ENCODE measurements around the gene RPS6KA4. TPM values are rescaled to one million over a fixed set of nuclear protein-coding genes. Genes with fewer than 3 reads are reported as not detected.

The RPS6KA4 gene
- total RNA-seq, 2 experiments from 2014 or later, result 7.3 to 9.2 TPM

- intact Hi-C loops (cut with DNase I, micrococcal nuclease), result no loop called here
- TF ChIP-seq, protein P1, sequence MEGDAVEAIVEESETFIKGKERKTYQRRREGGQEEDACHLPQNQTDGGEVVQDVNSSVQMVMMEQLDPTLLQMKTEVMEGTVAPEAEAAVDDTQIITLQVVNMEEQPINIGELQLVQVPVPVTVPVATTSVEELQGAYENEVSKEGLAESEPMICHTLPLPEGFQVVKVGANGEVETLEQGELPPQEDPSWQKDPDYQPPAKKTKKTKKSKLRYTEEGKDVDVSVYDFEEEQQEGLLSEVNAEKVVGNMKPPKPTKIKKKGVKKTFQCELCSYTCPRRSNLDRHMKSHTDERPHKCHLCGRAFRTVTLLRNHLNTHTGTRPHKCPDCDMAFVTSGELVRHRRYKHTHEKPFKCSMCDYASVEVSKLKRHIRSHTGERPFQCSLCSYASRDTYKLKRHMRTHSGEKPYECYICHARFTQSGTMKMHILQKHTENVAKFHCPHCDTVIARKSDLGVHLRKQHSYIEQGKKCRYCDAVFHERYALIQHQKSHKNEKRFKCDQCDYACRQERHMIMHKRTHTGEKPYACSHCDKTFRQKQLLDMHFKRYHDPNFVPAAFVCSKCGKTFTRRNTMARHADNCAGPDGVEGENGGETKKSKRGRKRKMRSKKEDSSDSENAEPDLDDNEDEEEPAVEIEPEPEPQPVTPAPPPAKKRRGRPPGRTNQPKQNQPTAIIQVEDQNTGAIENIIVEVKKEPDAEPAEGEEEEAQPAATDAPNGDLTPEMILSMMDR (IDR thresholded peaks at IDR 0.05), result no peak
- ATAC-seq (ENCODE audit: poor library complexity) (no peak), DNase-seq (no peak)
- Histone ChIP-seq H3K27me3 (ENCODE audit: control insufficient read depth in 1 of 2, insufficient read depth in 2 of 2, low read length in 2 of 2) (peaks cover 0 to 3% of the 10 kb centered on the region in 2 experiments), H3K9me3 (ENCODE audit: control insufficient read depth in 1 of 2, insufficient read depth in 1 of 2, low read length in 2 of 2) (no peaks in the 10 kb centered on the region), H3K4me1 (ENCODE audit: insufficient read depth, low read length) (no peaks in the 10 kb centered on the region), H3K36me3 (ENCODE audit: insufficient read depth, low read length) (no peaks in the 10 kb centered on the region), H3K27ac (ENCODE audit: low read depth in 1 of 2, low read length in 2 of 2) (no peak overlapping the region), H3K4me3 (ENCODE audit: low read length) (no peak overlapping the region)
- ChIA-PET CTCF (no interaction called here), POLR2A (no interaction called here)
- Mint-ChIP-seq H3K4me3 (no peak overlapping the region), H3K27ac (no peak overlapping the region), H3K4me1 (ENCODE audit: low read depth) (no peaks in the 10 kb centered on the region), H3K36me3 (ENCODE audit: low read depth) (no peaks in the 10 kb centered on the region), H3K9me3 (no peaks in the 10 kb centered on the region), H3K27me3 (no peaks in the 10 kb centered on the region)
Measured at GRCh38 chr11:64379817-64380709, 21.1 kb downstream of the RPS6KA4 start.

DNA sequence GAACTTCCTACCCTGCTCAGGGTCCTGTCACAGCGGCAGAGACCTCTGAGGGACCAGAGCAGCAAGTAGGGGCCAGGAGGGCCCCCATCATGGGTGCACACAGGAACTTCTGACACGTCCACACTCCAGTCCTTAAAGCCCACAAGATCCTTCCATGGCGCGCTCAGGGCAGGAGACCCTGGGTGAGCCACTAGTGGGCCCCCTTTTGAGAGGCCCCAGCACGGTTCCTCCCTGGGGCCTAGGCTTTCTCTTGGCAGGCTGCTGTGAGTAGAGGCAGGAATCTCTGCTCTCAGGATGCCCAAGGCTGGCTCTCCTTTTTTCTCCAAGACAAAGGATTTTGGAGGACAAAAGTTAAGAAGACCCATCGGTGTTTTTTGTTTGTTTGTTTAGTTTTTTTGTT is 22.4 kb downstream of the RPS6KA4 start:
- Mint-ChIP-seq H3K36me3 (ENCODE audit: low read depth) (no peaks in the 10 kb centered on the region), H3K4me3 (no peak overlapping the region), H3K9me3 (no peaks in the 10 kb centered on the region), H3K4me1 (ENCODE audit: low read depth) (no peaks in the 10 kb centered on the region), H3K27ac (no peak overlapping the region), H3K27me3 (peaks cover 2% of the 10 kb centered on the region)
- H3K4me1 ChIP-seq (ENCODE audit: insufficient read depth, low read length), result peaks cover 13% of the 10 kb centered on the region
- H3K36me3 ChIP-seq (ENCODE audit: insufficient read depth, low read length), result no peaks in the 10 kb centered on the region
- no peak overlapping the region for H3K27ac ChIP-seq (ENCODE audit: low read depth in 1 of 2, low read length in 2 of 2)
- CTCF ChIA-PET, result no interaction called here
- POLR2A ChIA-PET, result no interaction called here
- TF ChIP-seq, protein P1 (IDR thresholded peaks at IDR 0.05), result no peak
- H3K9me3 ChIP-seq (ENCODE audit: control insufficient read depth in 1 of 2, insufficient read depth in 1 of 2, low read length in 2 of 2), result no peaks in the 10 kb centered on the region
- no peak overlapping the region for H3K4me3 ChIP-seq (ENCODE audit: low read length)
- intact Hi-C loops (cut with DNase I, micrococcal nuclease), result no loop called here
- ATAC-seq (ENCODE audit: poor library complexity) (no peak), DNase-seq (no peak)
- H3K27me3 ChIP-seq (ENCODE audit: control insufficient read depth in 1 of 2, insufficient read depth in 2 of 2, low read length in 2 of 2), result peaks cover 0 to 3% of the 10 kb centered on the region in 2 experiments

DNA sequence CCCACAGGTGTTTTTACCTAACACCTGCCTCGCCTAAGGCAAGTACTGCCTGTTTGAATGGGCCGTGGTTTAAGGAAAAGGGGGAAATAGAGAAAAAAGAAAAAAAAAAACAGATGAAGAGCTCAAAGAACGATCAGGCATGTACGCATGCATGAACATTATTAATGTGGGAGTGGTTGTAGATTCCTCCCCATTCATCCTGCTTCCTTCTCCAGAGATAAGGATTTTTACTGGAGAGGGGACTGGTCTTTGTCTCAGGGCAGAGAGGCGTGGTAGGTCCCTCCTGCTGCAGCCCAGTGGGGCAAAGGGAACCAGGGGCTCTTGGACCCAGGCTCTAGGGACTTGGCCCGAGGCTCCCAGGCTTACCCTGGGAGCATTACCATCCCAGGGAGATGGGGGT is 23.1 kb downstream of the RPS6KA4 start:
- ChIA-PET CTCF (no interaction called here), POLR2A (no interaction called here)
- Mint-ChIP-seq H3K36me3 (ENCODE audit: low read depth) (no peaks in the 10 kb centered on the region), H3K27me3 (peaks cover 3% of the 10 kb centered on the region), H3K27ac (no peak overlapping the region), H3K4me1 (ENCODE audit: low read depth) (no peaks in the 10 kb centered on the region), H3K4me3 (no peak overlapping the region), H3K9me3 (no peaks in the 10 kb centered on the region)
- no peaks in the 10 kb centered on the region for H3K9me3 ChIP-seq (ENCODE audit: control insufficient read depth in 1 of 2, insufficient read depth in 1 of 2, low read length in 2 of 2)
- H3K4me3 ChIP-seq (ENCODE audit: low read length), result no peak overlapping the region
- TF ChIP-seq, protein P1 (IDR thresholded peaks at IDR 0.05), result no peak
- peaks cover 0 to 3% of the 10 kb centered on the region in 2 experiments for H3K27me3 ChIP-seq (ENCODE audit: control insufficient read depth in 1 of 2, insufficient read depth in 2 of 2, low read length in 2 of 2)
- H3K4me1 ChIP-seq (ENCODE audit: insufficient read depth, low read length), result peaks cover 18% of the 10 kb centered on the region
- intact Hi-C loops (cut with DNase I, micrococcal nuclease), result no loop called here
- H3K27ac ChIP-seq (ENCODE audit: low read depth in 1 of 2, low read length in 2 of 2), result no peak overlapping the region
- ATAC-seq (ENCODE audit: poor library complexity) (no peak), DNase-seq (no peak)
- no peaks in the 10 kb centered on the region for H3K36me3 ChIP-seq (ENCODE audit: insufficient read depth, low read length)
